H1 (cell line): Measurements from ENCODE around the gene PBX1. TPM values are rescaled to one million over a fixed set of nuclear protein-coding genes. Genes with fewer than 3 reads are reported as not detected.

ENCODE experiments used
- CTCF ChIA-PET: fragments of 300-600 bp; sonication (Branson Sonifier 250); formaldehyde crosslinking; loops from one replicate; lab custom pipeline; 2021; ENCODE audit not compliant: partially characterized antibody; lab: Charles Lee
- POLR2A ChIA-PET: fragments of 300-600 bp; sonication (Branson Sonifier 250); formaldehyde crosslinking; loops from one replicate; lab custom pipeline; 2021; ENCODE audit warnings: inconsistent platforms; ENCODE audit not compliant: partially characterized antibody; lab: Charles Lee
- DNase-seq, 2 experiments: peaks; one replicate each; pipeline versions ENCODE4 v3.0.0 to v3.0.0-alpha.2; 2010 to 2022; ENCODE audit warnings: low spot score in 2 of 2, low read depth in 1 of 2, mixed read lengths in 1 of 2
- FAIRE-seq: peaks from 2 replicates; lab custom pipeline; 2011; peaks lifted over from hg19 to GRCh38; lab: Jason Lieb, UNC
- H2AFZ ChIP-seq: 2 replicates; pipeline ENCODE4 v1.8.1; 2012; ENCODE audit warnings: low read length, inconsistent platforms
- H2AK5ac ChIP-seq: 2 replicates; pipeline ENCODE4 v1.6.1; 2013; ENCODE audit warnings: low read depth, low read length
- H2BK120ac ChIP-seq: replicated peaks from 2 replicates; pipeline ENCODE3; 2013; ENCODE audit warnings: low read depth, low read length, inconsistent platforms
- H2BK12ac ChIP-seq: 2 replicates; pipeline ENCODE4 v1.6.1; 2013; ENCODE audit warnings: low read depth, low read length
- H2BK15ac ChIP-seq: 2 replicates; pipeline ENCODE4 v1.6.1; 2013; ENCODE audit warnings: low read length
- H2BK20ac ChIP-seq: 2 replicates; pipeline ENCODE4 v1.6.1; 2013; ENCODE audit warnings: low read length
- H2BK5ac ChIP-seq: 2 replicates; pipeline ENCODE4 v1.6.1; 2013; ENCODE audit warnings: low read depth, low read length
- H3K14ac ChIP-seq: 2 replicates; pipeline ENCODE4 v1.6.1; 2013; ENCODE audit warnings: inconsistent platforms; ENCODE audit not compliant: insufficient read length
- H3K18ac ChIP-seq: 2 replicates; pipeline ENCODE4 v1.6.1; 2013; ENCODE audit warnings: low read length; ENCODE audit errors: extremely low read depth
- H3K23ac ChIP-seq: 2 replicates; pipeline ENCODE4 v1.6.1; 2013; ENCODE audit warnings: inconsistent platforms; ENCODE audit not compliant: insufficient read length
- H3K23me2 ChIP-seq: 2 replicates; pipeline ENCODE4 v1.6.1; 2013; ENCODE audit warnings: low read depth, low read length
- H3K27ac ChIP-seq: 2 replicates; pipeline ENCODE4 v1.6.1; 2011; ENCODE audit warnings: low read depth, low read length, inconsistent platforms
- H3K27me3 ChIP-seq, 4 experiments: replicated peaks in 1 of 4; 1 replicate in 1 of 4; 2 replicates in 3 of 4; pipeline versions ENCODE4 v1.6.1 to v1.8.1; 2011 to 2013; ENCODE audit warnings: low read length in 3 of 4, mild to moderate bottlenecking in 3 of 4, inconsistent platforms in 2 of 4, mixed read lengths in 2 of 4, moderate library complexity in 1 of 4; ENCODE audit not compliant: control insufficient read depth in 3 of 4, insufficient read depth in 3 of 4; ENCODE audit errors: extremely low read depth in 1 of 4
- H3K36me3 ChIP-seq, 4 experiments: 2 replicates each; pipeline versions ENCODE4 v1.6.1 to v1.8.1; 2011 to 2013; ENCODE audit warnings: mild to moderate bottlenecking in 4 of 4, low read length in 3 of 4, moderate library complexity in 2 of 4, control low read depth in 1 of 4, inconsistent platforms in 1 of 4; ENCODE audit not compliant: insufficient read depth in 4 of 4, control insufficient read depth in 2 of 4
- H3K4ac ChIP-seq: replicated peaks from 2 replicates; pipeline ENCODE3; 2013; ENCODE audit warnings: low read length, low read depth, mixed read lengths, inconsistent platforms; ENCODE audit not compliant: insufficient read length
- H3K4me1 ChIP-seq, 4 experiments: replicated peaks in 1 of 4; 1 replicate in 1 of 4; 2 replicates in 3 of 4; pipeline versions ENCODE4 v1.6.1 to v1.8.1; 2011 to 2013; ENCODE audit warnings: low read length in 3 of 4, inconsistent platforms in 2 of 4, mixed read lengths in 1 of 4; ENCODE audit not compliant: insufficient read depth in 4 of 4, control insufficient read depth in 3 of 4
- H3K4me2 ChIP-seq, 2 experiments: 2 replicates each; pipeline versions ENCODE4 v1.6.1 to v1.8.1; 2011 to 2013; ENCODE audit warnings: low read depth in 2 of 2, low read length in 2 of 2, control low read depth in 1 of 2, inconsistent platforms in 1 of 2, mild to moderate bottlenecking in 1 of 2; ENCODE audit not compliant: insufficient read depth in 1 of 2
- H3K4me3 ChIP-seq, 4 experiments: fragments of 200-600, 300-600 bp in 1 of 4; sonication (generic), shearing (Covaris generic), sonication (Bioruptor Twin) in 1 of 4; 2 replicates each; pipeline versions ENCODE4 v1.5.1 to v1.8.1; 2011 to 2016; ENCODE audit warnings: low read length in 4 of 4, low read depth in 3 of 4, control low read depth in 2 of 4, inconsistent platforms in 2 of 4, mild to moderate bottlenecking in 2 of 4, mixed read lengths in 1 of 4, moderate library complexity in 1 of 4; ENCODE audit not compliant: insufficient read depth in 2 of 4; ENCODE audit errors: extremely low read depth in 1 of 4
- H3K56ac ChIP-seq: replicated peaks from 2 replicates; pipeline ENCODE3; 2013; ENCODE audit warnings: low read depth, mild to moderate bottlenecking, mixed read lengths, low read length, inconsistent platforms; ENCODE audit not compliant: insufficient read length
- H3K79me1 ChIP-seq: 2 replicates; pipeline ENCODE4 v1.6.1; 2013; ENCODE audit warnings: low read depth, low read length, control low read depth
- H3K79me2 ChIP-seq, 2 experiments: 2 replicates each; pipeline versions ENCODE4 v1.6.1 to v1.8.1; 2012 to 2013; ENCODE audit warnings: low read length in 2 of 2, mild to moderate bottlenecking in 2 of 2, inconsistent platforms in 1 of 2; ENCODE audit not compliant: insufficient read depth in 2 of 2, control insufficient read depth in 1 of 2
- H3K9ac ChIP-seq, 4 experiments: replicated peaks in 1 of 4; 1 replicate in 1 of 4; 2 replicates in 3 of 4; pipeline versions ENCODE4 v1.6.1 to v1.8.1; 2011 to 2013; ENCODE audit warnings: low read depth in 3 of 4, low read length in 3 of 4, control low read depth in 2 of 4, mild to moderate bottlenecking in 2 of 4, moderate library complexity in 2 of 4, inconsistent platforms in 1 of 4; ENCODE audit errors: extremely low read depth in 1 of 4
- H3K9me3 ChIP-seq, 2 experiments: 2 replicates each; pipeline versions ENCODE4 v1.6.1 to v1.8.1; 2012 to 2013; ENCODE audit warnings: mild to moderate bottlenecking in 2 of 2, moderate library complexity in 2 of 2, control low read depth in 1 of 2, inconsistent platforms in 1 of 2, low read depth in 1 of 2, low read length in 1 of 2, mixed read lengths in 1 of 2; ENCODE audit not compliant: insufficient read depth in 2 of 2
- H4K20me1 ChIP-seq, 2 experiments: replicated peaks in 1 of 2; 2 replicates each; pipeline versions ENCODE3 to v1.8.1; 2011 to 2013; ENCODE audit warnings: inconsistent platforms in 2 of 2, low read length in 2 of 2, mild to moderate bottlenecking in 1 of 2; ENCODE audit not compliant: insufficient read depth in 2 of 2, control insufficient read depth in 1 of 2
- H4K5ac ChIP-seq: 2 replicates; pipeline ENCODE4 v1.6.1; 2013; ENCODE audit warnings: low read length, low read depth, mixed read lengths, inconsistent platforms; ENCODE audit not compliant: insufficient read length
- H4K8ac ChIP-seq: 2 replicates; pipeline ENCODE4 v1.8.0; 2013; ENCODE audit warnings: mild to moderate bottlenecking, moderate library complexity, low read length, inconsistent platforms; ENCODE audit not compliant: insufficient read depth; ENCODE audit errors: extremely low read depth
- H4K91ac ChIP-seq: replicated peaks from 2 replicates; pipeline ENCODE3; 2013; ENCODE audit warnings: low read length, mixed read lengths, inconsistent platforms; ENCODE audit not compliant: insufficient read length
- CHD2 ChIP-seq: IDR thresholded peaks from 2 replicates; pipeline ENCODE4 v1.6.1; 2012; ENCODE audit warnings: low read length, improper control_type of control experiment
- GABPA ChIP-seq: IDR thresholded peaks from 2 replicates; pipeline ENCODE4 v1.6.1; 2011; ENCODE audit warnings: mild to moderate bottlenecking, low read length, moderate library complexity, borderline replicate concordance; ENCODE audit not compliant: insufficient read depth
- KDM1A ChIP-seq: fragments of 200-600, 300-600 bp; sonication (generic); IDR thresholded peaks from 2 replicates; pipeline ENCODE4 v1.7.1; 2016; ENCODE audit warnings: mild to moderate bottlenecking, low read length, borderline replicate concordance
- POLR2AphosphoS5 ChIP-seq: IDR thresholded peaks from 2 replicates; pipeline ENCODE4 v1.6.1; 2011; ENCODE audit warnings: low read depth, low read length
- POU5F1 ChIP-seq: IDR thresholded peaks from 2 replicates; pipeline ENCODE4 v1.6.1; 2011; ENCODE audit warnings: low read depth, mild to moderate bottlenecking, low read length, moderate library complexity
- TEAD4 ChIP-seq: IDR thresholded peaks from 2 replicates; pipeline ENCODE4 v1.6.1; 2012; ENCODE audit warnings: low read depth, low read length, inconsistent platforms, mixed read lengths
- USF2 ChIP-seq: IDR thresholded peaks from 2 replicates; pipeline ENCODE4 v1.6.1; 2011; ENCODE audit warnings: low read length, improper control_type of control experiment
- WGBS, 2 experiments: shearing (Covaris generic) in 1 of 2; methylation state at CpG; one replicate each; pipeline versions ENCODE4 v1.1.6 to v1.1.7; 2013 to 2015; ENCODE audit warnings: low lambda C conversion rate in 2 of 2, mixed read lengths in 2 of 2, inconsistent platforms in 1 of 2, low coverage in 1 of 2, missing lambda C conversion rate in 1 of 2; ENCODE audit not compliant: insufficient replicate concordance in 2 of 2, insufficient coverage in 1 of 2, insufficient read length in 1 of 2; ENCODE audit errors: extremely low coverage in 1 of 2, missing lambda C conversion rate in 1 of 2; 5-methylcytosine and 5-hydroxymethylcytosine counted together
- polyA plus RNA-seq, 7 experiments: library from polyadenylated mRNA; depleted of rRNA in 3 of 7; stranded (reverse) in 5 of 7; unstranded in 2 of 7; fragments of >200 nt in 5 of 7; fragments of 200-250 nt in 2 of 7; gene quantifications; 1 replicate in 5 of 7; 2 replicates in 1 of 7; 4 replicates in 1 of 7; pipeline versions ENCODE4 v1.2.1 to v1.2.3, GENCODE V29; 2011 to 2013; ENCODE audit warnings: missing spikeins in 2 of 7, mixed read lengths in 2 of 7
- total RNA-seq: library from RNA; stranded (reverse); fragmentation: NEBNext Ultra II Directional; extraction: Animal tissue kit (Norgen Biotek cat#: 25700); gene quantifications from 2 replicates; pipeline ENCODE4 v1.2.1, GENCODE V29; 2021
- TF ChIP-seq, protein P1 (sequence below): IDR thresholded peaks from 2 replicates; pipeline ENCODE4 v1.6.1; 2012; ENCODE audit warnings: inconsistent platforms

The PBX1 gene
- total and polyA plus RNA-seq, 2 of the 8 experiments (the other 6 are each of a cell fraction or from before 2014, with no cell fraction given) = 87.4 to 124 TPM

- Histone ChIP-seq H2BK12ac (no peak overlapping the region), H2AK5ac (no peak overlapping the region), H3K9me3 (no peaks in the 10 kb centered on the region), H4K91ac (no peak overlapping the region), H3K4me2 (no peak overlapping the region), H3K4me3 (no peak overlapping the region), H3K36me3 (no peaks in the 10 kb centered on the region), H4K5ac (no peak overlapping the region), H3K79me2 (peaks cover 0 to 82% of the 10 kb centered on the region in 2 experiments; a peak in 2 of 4 replicates), H2AFZ (no peak overlapping the region), H2BK120ac (no peak overlapping the region), H2BK5ac (no peak overlapping the region), H3K27ac (no peak overlapping the region), H3K27me3 (no peaks in the 10 kb centered on the region), H2BK20ac (no peak overlapping the region), H3K56ac (no peak overlapping the region), H3K4me1 (peaks cover 0 to 11% (median 7%) of the 10 kb centered on the region in 4 experiments; a peak in 5 of 7 replicates), H2BK15ac (no peak overlapping the region), H4K8ac (no peak overlapping the region), H3K79me1 (peaks cover 12% of the 10 kb centered on the region), H3K14ac (no peak overlapping the region), H3K9ac (no peak overlapping the region), H4K20me1 (peaks cover 3% of the 10 kb centered on the region in 2 experiments), H3K23me2 (no peaks in the 10 kb centered on the region), H3K4ac (no peak overlapping the region), H3K18ac (no peak overlapping the region), H3K23ac (no peak overlapping the region)
- POLR2A ChIA-PET = no interaction called here
- CTCF ChIA-PET = interaction anchor here (0.7 to 1.4 kb wide), 5 partner anchors 12 to 313 kb away, joined by 3 to 4 read pairs (median 3); no protein-coding TSS in a partner anchor
- FAIRE-seq = no peak
- DNase-seq = no peak
- 92% methylated on average over 5 of the region's 5 CpGs; no CpG with 5 or more reads in 1 of the 2 experiments for WGBS, 2 experiments
- TF ChIP-seq POLR2AphosphoS5 (no peak), TEAD4 (no peak), GABPA (no peak), POU5F1 (no peak), USF2 (no peak), CHD2 (no peak), KDM1A (no peak)
- TF ChIP-seq, protein P1, sequence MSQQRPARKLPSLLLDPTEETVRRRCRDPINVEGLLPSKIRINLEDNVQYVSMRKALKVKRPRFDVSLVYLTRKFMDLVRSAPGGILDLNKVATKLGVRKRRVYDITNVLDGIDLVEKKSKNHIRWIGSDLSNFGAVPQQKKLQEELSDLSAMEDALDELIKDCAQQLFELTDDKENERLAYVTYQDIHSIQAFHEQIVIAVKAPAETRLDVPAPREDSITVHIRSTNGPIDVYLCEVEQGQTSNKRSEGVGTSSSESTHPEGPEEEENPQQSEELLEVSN = no peak
These were observed 201.6 kb downstream of the PBX1 start for GRCh38 chr1:164760569-164760968.
